Ovary (tissue), 3 donors: Measurements from ENCODE around the gene CRYBG1.

Experiments used
- EP300 ChIP-seq: sonication (generic); formaldehyde crosslinking; IDR thresholded peaks from one replicate; pipeline ENCODE4 v1.6.1; 2017; ENCODE audit warnings: antibody characterized with exemption
- POLR2A ChIP-seq: fragments of 450-650 bp; IDR thresholded peaks from one replicate; pipeline ENCODE4 v1.6.1; 2017; ENCODE audit warnings: antibody characterized with exemption, mild to moderate bottlenecking, moderate library complexity
- TF ChIP-seq, protein P1 (sequence below), 3 donors: fragments of 450-650 bp in 2 of 3; fragments of 200-600 bp in 1 of 3; IDR thresholded peaks; one replicate each; pipeline versions ENCODE4 v1.5.1 to v1.8.0; 2016 to 2022; ENCODE audit warnings: antibody characterized with exemption in 3 of 3, mild to moderate bottlenecking in 1 of 3
- donor health status: DM: no; HTN: no; CAD: no.

GRCh38 chr6:106470811-106471210 lies 110.3 kb downstream of the CRYBG1 start:
- TF ChIP-seq, protein P1, sequence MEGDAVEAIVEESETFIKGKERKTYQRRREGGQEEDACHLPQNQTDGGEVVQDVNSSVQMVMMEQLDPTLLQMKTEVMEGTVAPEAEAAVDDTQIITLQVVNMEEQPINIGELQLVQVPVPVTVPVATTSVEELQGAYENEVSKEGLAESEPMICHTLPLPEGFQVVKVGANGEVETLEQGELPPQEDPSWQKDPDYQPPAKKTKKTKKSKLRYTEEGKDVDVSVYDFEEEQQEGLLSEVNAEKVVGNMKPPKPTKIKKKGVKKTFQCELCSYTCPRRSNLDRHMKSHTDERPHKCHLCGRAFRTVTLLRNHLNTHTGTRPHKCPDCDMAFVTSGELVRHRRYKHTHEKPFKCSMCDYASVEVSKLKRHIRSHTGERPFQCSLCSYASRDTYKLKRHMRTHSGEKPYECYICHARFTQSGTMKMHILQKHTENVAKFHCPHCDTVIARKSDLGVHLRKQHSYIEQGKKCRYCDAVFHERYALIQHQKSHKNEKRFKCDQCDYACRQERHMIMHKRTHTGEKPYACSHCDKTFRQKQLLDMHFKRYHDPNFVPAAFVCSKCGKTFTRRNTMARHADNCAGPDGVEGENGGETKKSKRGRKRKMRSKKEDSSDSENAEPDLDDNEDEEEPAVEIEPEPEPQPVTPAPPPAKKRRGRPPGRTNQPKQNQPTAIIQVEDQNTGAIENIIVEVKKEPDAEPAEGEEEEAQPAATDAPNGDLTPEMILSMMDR (IDR thresholded peaks at IDR 0.05): no peak
- no peak for TF ChIP-seq EP300
- TF ChIP-seq POLR2A: no peak
